ENCODE results near the gene KRTAP19-8.

DNA sequence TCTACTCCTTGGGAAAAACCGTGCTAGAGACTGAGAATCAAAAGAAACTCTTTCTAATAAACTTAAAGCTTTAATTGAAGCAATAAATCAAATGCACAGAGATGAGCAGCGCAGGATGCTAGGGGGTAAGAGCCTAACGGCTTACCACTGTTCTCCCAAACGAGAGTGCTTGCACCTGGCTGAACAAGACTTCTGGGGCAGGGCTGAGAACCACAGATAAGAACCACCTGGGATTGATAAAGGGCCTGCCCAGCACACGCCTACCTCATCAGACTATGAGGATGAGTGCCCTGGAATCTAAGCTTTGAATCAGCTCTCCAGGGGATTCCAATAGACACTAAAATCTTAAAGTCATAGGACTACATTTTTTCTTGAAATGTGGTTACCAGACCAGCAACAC, 43.3 kb downstream of the KRTAP19-8 start:
- TF ChIP-seq EGR1 (IDR thresholded peaks at IDR 0.05; ENCODE audit: low read depth in 2 of 2) = no peak
- TF ChIP-seq, protein P1, sequence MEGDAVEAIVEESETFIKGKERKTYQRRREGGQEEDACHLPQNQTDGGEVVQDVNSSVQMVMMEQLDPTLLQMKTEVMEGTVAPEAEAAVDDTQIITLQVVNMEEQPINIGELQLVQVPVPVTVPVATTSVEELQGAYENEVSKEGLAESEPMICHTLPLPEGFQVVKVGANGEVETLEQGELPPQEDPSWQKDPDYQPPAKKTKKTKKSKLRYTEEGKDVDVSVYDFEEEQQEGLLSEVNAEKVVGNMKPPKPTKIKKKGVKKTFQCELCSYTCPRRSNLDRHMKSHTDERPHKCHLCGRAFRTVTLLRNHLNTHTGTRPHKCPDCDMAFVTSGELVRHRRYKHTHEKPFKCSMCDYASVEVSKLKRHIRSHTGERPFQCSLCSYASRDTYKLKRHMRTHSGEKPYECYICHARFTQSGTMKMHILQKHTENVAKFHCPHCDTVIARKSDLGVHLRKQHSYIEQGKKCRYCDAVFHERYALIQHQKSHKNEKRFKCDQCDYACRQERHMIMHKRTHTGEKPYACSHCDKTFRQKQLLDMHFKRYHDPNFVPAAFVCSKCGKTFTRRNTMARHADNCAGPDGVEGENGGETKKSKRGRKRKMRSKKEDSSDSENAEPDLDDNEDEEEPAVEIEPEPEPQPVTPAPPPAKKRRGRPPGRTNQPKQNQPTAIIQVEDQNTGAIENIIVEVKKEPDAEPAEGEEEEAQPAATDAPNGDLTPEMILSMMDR (IDR thresholded peaks at IDR 0.05; ENCODE audit: low read depth, low read length, missing input control) = no peak
